Peyer's patch (tissue), 4 donors: Measurements from ENCODE around the gene ST7.

ENCODE experiments used
- CTCF ChIP-seq, 6 experiments: fragments of 450-650 bp in 4 of 6; fragments of 200-600 bp in 2 of 6; sonication (generic) in 1 of 6; IDR thresholded peaks; one replicate each; pipeline ENCODE4 v1.5.1; 2017 to 2019; ENCODE audit warnings: antibody characterized with exemption in 6 of 6, mild to moderate bottlenecking in 3 of 6, moderate library complexity in 1 of 6
- POLR2A ChIP-seq, 2 donors: fragments of 450-650 bp; IDR thresholded peaks; one replicate each; pipeline ENCODE4 v1.5.1; 2017; ENCODE audit warnings: antibody characterized with exemption in 2 of 2, mild to moderate bottlenecking in 2 of 2, moderate library complexity in 2 of 2

GRCh38 chr7:117157241-117158209 is 204.2 kb downstream of the ST7 start:
- TF ChIP-seq CTCF (IDR thresholded peaks at IDR 0.05) (no peak), POLR2A (IDR thresholded peaks at IDR 0.05) (no peak)
